GM23338 (cell line): ENCODE results near the gene TMEM107. TPM values are rescaled to one million over a fixed set of nuclear protein-coding genes. Genes with fewer than 3 reads are reported as not detected.

Source experiments
- ATAC-seq: fragments of 200-7000 bp; cut with Tn5 transposase; 3 replicates; pipeline ENCODE4 v1.9.1; 2020
- DNase-seq: peaks from one replicate; pipeline ENCODE4 v3.0.0-alpha.2; 2015; ENCODE audit warnings: low spot score
- H2AFZ ChIP-seq: fragments of 200-600 bp; sonication (generic); 2 replicates; pipeline ENCODE4 v1.8.0; 2016; ENCODE audit warnings: antibody characterized with exemption, mild to moderate bottlenecking, moderate library complexity
- H3F3A ChIP-seq: fragments of 200-600 bp; sonication (generic); replicated peaks from 2 replicates; pipeline ENCODE4 v1.8.0; 2017; ENCODE audit warnings: antibody characterized with exemption, mixed run types, low read depth
- H3K27ac ChIP-seq: fragments of 200-600 bp; sonication (generic); 2 replicates; pipeline ENCODE4 v1.6.1; 2016; ENCODE audit warnings: low read depth
- H3K27me3 ChIP-seq: fragments of 200-600 bp; sonication (generic); 2 replicates; pipeline ENCODE4 v1.8.0; 2016; ENCODE audit warnings: mild to moderate bottlenecking, mixed run types, moderate library complexity; ENCODE audit not compliant: insufficient read depth
- H3K36me3 ChIP-seq: fragments of 200-600 bp; sonication (generic); 2 replicates; pipeline ENCODE4 v1.8.0; 2016; ENCODE audit warnings: mild to moderate bottlenecking; ENCODE audit not compliant: insufficient read depth
- H3K4me1 ChIP-seq: fragments of 200-600 bp; sonication (generic); 2 replicates; pipeline ENCODE4 v1.8.0; 2016; ENCODE audit warnings: mild to moderate bottlenecking, moderate library complexity; ENCODE audit not compliant: insufficient read depth
- H3K4me2 ChIP-seq: fragments of 200-600 bp; sonication (generic); 2 replicates; pipeline ENCODE4 v1.7.1; 2017; ENCODE audit warnings: mixed run types
- H3K4me3 ChIP-seq: fragments of 200-600 bp; sonication (generic); 2 replicates; pipeline ENCODE4 v1.6.1; 2016; ENCODE audit warnings: mixed run types
- H3K79me2 ChIP-seq: fragments of 200-600 bp; sonication (generic); replicated peaks from 2 replicates; pipeline ENCODE4 v1.8.0; 2017; ENCODE audit warnings: mild to moderate bottlenecking; ENCODE audit not compliant: insufficient read depth
- H3K9me2 ChIP-seq: fragments of 200-600 bp; sonication (generic); 2 replicates; pipeline ENCODE4 v1.8.0; 2017; ENCODE audit not compliant: insufficient read depth
- H4K20me1 ChIP-seq: fragments of 200-600 bp; sonication (generic); replicated peaks from 2 replicates; pipeline ENCODE4 v1.8.0; 2017; ENCODE audit warnings: mild to moderate bottlenecking; ENCODE audit not compliant: insufficient read depth
- H3K27ac Mint-ChIP-seq: 2 replicates; pipeline ENCODE4 v1.8.0; 2020; ENCODE audit warnings: inconsistent platforms, mild to moderate bottlenecking, moderate library complexity, mixed read lengths
- H3K27me3 Mint-ChIP-seq: 3 replicates; pipeline ENCODE4 v1.8.0; 2022; ENCODE audit warnings: low read depth, mild to moderate bottlenecking, moderate library complexity, mixed read lengths, inconsistent platforms; ENCODE audit not compliant: insufficient read depth, poor library complexity
- H3K36me3 Mint-ChIP-seq: 3 replicates; pipeline ENCODE4 v1.8.0; 2021; ENCODE audit warnings: low read depth, mild to moderate bottlenecking, inconsistent platforms, moderate library complexity, mixed read lengths
- H3K4me1 Mint-ChIP-seq: 3 replicates; pipeline ENCODE4 v1.8.0; 2020; ENCODE audit warnings: mild to moderate bottlenecking, inconsistent platforms, mixed read lengths
- H3K4me3 Mint-ChIP-seq: 3 replicates; pipeline ENCODE4 v1.8.0; 2021; ENCODE audit warnings: moderate library complexity, mild to moderate bottlenecking, inconsistent platforms, mixed read lengths
- H3K9me3 Mint-ChIP-seq: 3 replicates; pipeline ENCODE4 v1.8.0; 2020; ENCODE audit warnings: moderate library complexity, mild to moderate bottlenecking, inconsistent platforms, mixed read lengths
- CTCF ChIP-seq, 2 experiments: fragments of 200-600 bp in 1 of 2; sonication (generic) in 1 of 2; conservative IDR thresholded peaks; 2 replicates each; pipeline versions ENCODE4 v1.5.1 to v1.6.1; 2016 to 2017; ENCODE audit warnings: antibody characterized with exemption in 2 of 2, low read depth in 2 of 2, mild to moderate bottlenecking in 2 of 2, moderate library complexity in 1 of 2
- ETS1 ChIP-seq: IDR thresholded peaks from 2 replicates; pipeline ENCODE4 v1.6.1; 2016; ENCODE audit warnings: antibody characterized with exemption
- EZH2 ChIP-seq: fragments of 200-600 bp; sonication (generic); IDR thresholded peaks from one replicate; pipeline ENCODE4 v1.8.0; 2017; ENCODE audit warnings: antibody characterized with exemption, mild to moderate bottlenecking, low read depth; ENCODE audit not compliant: unreplicated experiment
- EZH2phosphoT487 ChIP-seq: fragments of 200-600 bp; sonication (generic); IDR thresholded peaks from one replicate; pipeline ENCODE4 v1.8.1; 2018; ENCODE audit warnings: antibody characterized with exemption; ENCODE audit not compliant: unreplicated experiment
- JUNB ChIP-seq: IDR thresholded peaks from one replicate; pipeline ENCODE4 v1.6.1; 2016; ENCODE audit warnings: antibody characterized with exemption; ENCODE audit not compliant: unreplicated experiment
- NANOG ChIP-seq: IDR thresholded peaks from 2 replicates; pipeline ENCODE4 v1.6.1; 2016; ENCODE audit warnings: antibody characterized with exemption, borderline replicate concordance
- POLR2AphosphoS5 ChIP-seq: IDR thresholded peaks from 2 replicates; pipeline ENCODE4 v1.6.1; 2016; ENCODE audit warnings: antibody characterized with exemption, low read depth
- REST ChIP-seq: IDR thresholded peaks from one replicate; pipeline ENCODE4 v1.6.1; 2018; ENCODE audit warnings: antibody characterized with exemption; ENCODE audit not compliant: unreplicated experiment
- STAT1 ChIP-seq: IDR thresholded peaks from one replicate; pipeline ENCODE4 v1.6.1; 2016; ENCODE audit warnings: antibody characterized with exemption; ENCODE audit not compliant: unreplicated experiment
- ZNF114 ChIP-seq: fragments of 250-450 bp; sonication (Bioruptor Pico); IDR thresholded peaks from 2 replicates; pipeline ENCODE4 v1.5.0; 2020; ENCODE audit warnings: mild to moderate bottlenecking, moderate library complexity
- ZNF331 ChIP-seq: fragments of 250-450 bp; sonication (Bioruptor Pico); IDR thresholded peaks from 2 replicates; pipeline ENCODE4 v1.5.0; 2020; ENCODE audit warnings: low read depth, mild to moderate bottlenecking, moderate library complexity
- ZNF462 ChIP-seq: fragments of 250-450 bp; sonication (Bioruptor Pico); IDR thresholded peaks from 2 replicates; pipeline ENCODE4 v1.5.0; 2020; ENCODE audit warnings: mild to moderate bottlenecking, moderate library complexity
- polyA plus RNA-seq: library from polyadenylated mRNA; unstranded; fragments of >200 nt; fragmentation: Nextera tagmentation; extraction: Ambion mirVana; gene quantifications from 2 replicates; pipeline ENCODE4 v1.2.1, GENCODE V29; 2016
- total RNA-seq: library from RNA; depleted of rRNA; stranded (reverse); fragments of >200 nt; shearing (Covaris generic); gene quantifications from 2 replicates; pipeline ENCODE4 v1.2.3, GENCODE V29; 2014

Gene TMEM107
- total and polyA plus RNA-seq, 2 experiments from 2014 or later: 10.8 to 20.4 TPM

- Histone ChIP-seq H3K4me1 (peaks cover 21% of the 10 kb centered on the region), H3K36me3 (peaks cover 7% of the 10 kb centered on the region; the same call in 1 of the 2 replicates), H4K20me1 (no peaks in the 10 kb centered on the region), H2AFZ (peak overlapping the region; percentile 97), H3K9me2 (no peaks in the 10 kb centered on the region), H3K4me3 (peak overlapping the region; percentile 82), H3K27ac (no peak overlapping the region), H3K4me2 (peak overlapping the region; percentile 91), H3F3A (peaks cover 32% of the 10 kb centered on the region), H3K27me3 (peaks cover 21% of the 10 kb centered on the region), H3K79me2 (no peaks in the 10 kb centered on the region)
- Mint-ChIP-seq H3K9me3 (peaks cover 4% of the 10 kb centered on the region; the same call in 1 of the 3 replicates), H3K36me3 (peaks cover 17% of the 10 kb centered on the region), H3K27ac (no peak overlapping the region), H3K4me1 (peaks cover 13% of the 10 kb centered on the region), H3K4me3 (no peak overlapping the region), H3K27me3 (peaks cover 12% of the 10 kb centered on the region)
- DNase-seq (no peak), ATAC-seq (no peak)
- TF ChIP-seq EZH2 (no peak), JUNB (no peak), ETS1 (no peak), ZNF331 (no peak), POLR2AphosphoS5 (no peak), CTCF (conservative IDR thresholded peaks at IDR 0.05; ENCODE audit: low read depth in 2 of 2) (no peak), REST (no peak), EZH2phosphoT487 (no peak), ZNF462 (CRISPR knock-in tag) (no peak), STAT1 (no peak), ZNF114 (CRISPR knock-in tag) (no peak), NANOG (no peak)
These were observed 38.4 kb downstream of the TMEM107 start for GRCh38 chr17:8137645-8138373.
